Peyer's patch (tissue), 4 donors: ENCODE results near the gene GRIK4.

Experiments used
- CTCF ChIP-seq, 6 experiments: fragments of 450-650 bp in 4 of 6; fragments of 200-600 bp in 2 of 6; sonication (generic) in 1 of 6; IDR thresholded peaks; one replicate each; pipeline ENCODE4 v1.5.1; 2017 to 2019; ENCODE audit warnings: antibody characterized with exemption in 6 of 6, mild to moderate bottlenecking in 3 of 6, moderate library complexity in 1 of 6
- POLR2A ChIP-seq, 2 donors: fragments of 450-650 bp; IDR thresholded peaks; one replicate each; pipeline ENCODE4 v1.5.1; 2017; ENCODE audit warnings: antibody characterized with exemption in 2 of 2, mild to moderate bottlenecking in 2 of 2, moderate library complexity in 2 of 2

GRCh38 chr11:120561286-120561685 is 49.7 kb downstream of the GRIK4 start:
- TF ChIP-seq CTCF (IDR thresholded peaks at IDR 0.05) = no peak
- TF ChIP-seq POLR2A (IDR thresholded peaks at IDR 0.05) = no peak
